Glomerular visceral epithelial cell (primary cell): ENCODE data around the gene AIRE.
"Not testable (repeated sequence)": the region's sequence is repeated elsewhere in the genome, so short reads cannot be mapped to it uniquely, and the experiment has no call there.

ENCODE experiments used
- DNase-seq: peaks from one replicate; pipeline ENCODE4 v3.0.0-alpha.2; 2016; ENCODE audit errors: extremely low spot score

The AIRE gene

GRCh38 chr21:44338971-44339910 lies 53.6 kb downstream of the AIRE start, which contains the start of gene CFAP410:
Gene CFAP410 (minus strand): TSS chr21:44339390. CDS start chr21:44339194, 196 bp downstream.
- DNase-seq: peak; percentile 95

- DNase-seq: not testable (repeated sequence)
These were observed 56.2 kb downstream of the AIRE start for GRCh38 chr21:44341726-44342458.

GRCh38 chr21:44342981-44343380 lies 57.3 kb downstream of the AIRE start:
- DNase-seq: not testable (repeated sequence)

- DNase-seq: no peak
These were observed 59.0 kb downstream of the AIRE start for GRCh38 chr21:44344541-44345183.

- DNase-seq: no peak
These were observed 59.8 kb downstream of the AIRE start for GRCh38 chr21:44345495-44345894.

GRCh38 chr21:44347911-44348451 lies 62.3 kb downstream of the AIRE start:
- DNase-seq: no peak
